Osteocyte (in vitro differentiated cells): ENCODE measurements around the gene TMEM161B. TPM values are rescaled to one million over a fixed set of nuclear protein-coding genes. Genes with fewer than 3 reads are reported as not detected.
"Not testable (repeated sequence)": the region's sequence is repeated elsewhere in the genome, so short reads cannot be mapped to it uniquely, and the experiment has no call there.

Experiments used
- DNase-seq: peaks from one replicate; pipeline ENCODE4 v3.0.0; 2021; ENCODE audit warnings: mixed read lengths; ENCODE audit not compliant: unreplicated experiment; ENCODE audit errors: extremely low spot score
- H3K27ac Mint-ChIP-seq: one replicate; pipeline ENCODE4 v1.8.0; 2021; ENCODE audit warnings: mild to moderate bottlenecking, mixed read lengths; ENCODE audit not compliant: unreplicated experiment
- H3K27me3 Mint-ChIP-seq: one replicate; pipeline ENCODE4 v1.8.0; 2021; ENCODE audit warnings: mixed read lengths; ENCODE audit not compliant: unreplicated experiment
- H3K36me3 Mint-ChIP-seq: one replicate; pipeline ENCODE4 v1.8.0; 2021; ENCODE audit warnings: mixed read lengths; ENCODE audit not compliant: unreplicated experiment
- H3K4me1 Mint-ChIP-seq: one replicate; pipeline ENCODE4 v1.8.0; 2021; ENCODE audit warnings: mixed read lengths; ENCODE audit not compliant: unreplicated experiment
- H3K4me3 Mint-ChIP-seq: one replicate; pipeline ENCODE4 v1.8.0; 2021; ENCODE audit warnings: mild to moderate bottlenecking, moderate library complexity, mixed read lengths; ENCODE audit not compliant: unreplicated experiment
- H3K9me3 Mint-ChIP-seq: one replicate; pipeline ENCODE4 v1.8.0; 2021; ENCODE audit warnings: mixed read lengths; ENCODE audit not compliant: unreplicated experiment
- CTCF ChIP-seq: fragments of 200-600 bp; sonication (generic); IDR thresholded peaks from 2 replicates; pipeline ENCODE4 v1.5.0; 2021; ENCODE audit warnings: antibody characterized with exemption, mild to moderate bottlenecking, moderate library complexity
- total RNA-seq: library from RNA; stranded (reverse); gene quantifications from 2 replicates; pipeline ENCODE4 v1.2.1, GENCODE V29; 2021

TMEM161B gene
- total RNA-seq, 1 donor from 2014 or later, result 11.3 TPM

GRCh38 chr5:88207575-88207974, 61.1 kb downstream of the TMEM161B start:
- DNase-seq, result no peak
- no peaks in the 10 kb centered on the region for H3K9me3 Mint-ChIP-seq
- H3K4me3 Mint-ChIP-seq, result no peak overlapping the region
- peaks cover 26% of the 10 kb centered on the region for H3K36me3 Mint-ChIP-seq
- no peaks in the 10 kb centered on the region for H3K4me1 Mint-ChIP-seq
- TF ChIP-seq CTCF, result no peak
- no peak overlapping the region for H3K27ac Mint-ChIP-seq
- no peaks in the 10 kb centered on the region for H3K27me3 Mint-ChIP-seq

- H3K27ac Mint-ChIP-seq, result no peak overlapping the region
- no peak for DNase-seq
These were observed 64.5 kb downstream of the TMEM161B start for GRCh38 chr5:88203981-88204750.

GRCh38 chr5:88195636-88196035, 73.0 kb downstream of the TMEM161B start:
- peaks cover 16% of the 10 kb centered on the region for H3K9me3 Mint-ChIP-seq
- H3K27me3 Mint-ChIP-seq, result no peaks in the 10 kb centered on the region
- no peak overlapping the region for H3K4me3 Mint-ChIP-seq
- TF ChIP-seq CTCF, result no peak
- no peak overlapping the region for H3K27ac Mint-ChIP-seq
- peaks cover 33% of the 10 kb centered on the region for H3K36me3 Mint-ChIP-seq
- no peaks in the 10 kb centered on the region for H3K4me1 Mint-ChIP-seq
- DNase-seq, result no peak

More at GRCh38 chr5:88203981-88204750, 64.5 kb downstream of the TMEM161B start:
- Mint-ChIP-seq H3K4me3 (no peak overlapping the region), H3K4me1 (no peaks in the 10 kb centered on the region), H3K9me3 (no peaks in the 10 kb centered on the region), H3K27me3 (no peaks in the 10 kb centered on the region), H3K36me3 (peaks cover 26% of the 10 kb centered on the region)
- TF ChIP-seq CTCF, result no peak

GRCh38 chr5:88193896-88194295, 74.7 kb downstream of the TMEM161B start:
- TF ChIP-seq CTCF, result no peak
- no peak for DNase-seq
- Mint-ChIP-seq H3K36me3 (peaks cover 44% of the 10 kb centered on the region), H3K27ac (no peak overlapping the region), H3K4me1 (no peaks in the 10 kb centered on the region), H3K4me3 (no peak overlapping the region), H3K9me3 (peaks cover 24% of the 10 kb centered on the region), H3K27me3 (no peaks in the 10 kb centered on the region)

DNA sequence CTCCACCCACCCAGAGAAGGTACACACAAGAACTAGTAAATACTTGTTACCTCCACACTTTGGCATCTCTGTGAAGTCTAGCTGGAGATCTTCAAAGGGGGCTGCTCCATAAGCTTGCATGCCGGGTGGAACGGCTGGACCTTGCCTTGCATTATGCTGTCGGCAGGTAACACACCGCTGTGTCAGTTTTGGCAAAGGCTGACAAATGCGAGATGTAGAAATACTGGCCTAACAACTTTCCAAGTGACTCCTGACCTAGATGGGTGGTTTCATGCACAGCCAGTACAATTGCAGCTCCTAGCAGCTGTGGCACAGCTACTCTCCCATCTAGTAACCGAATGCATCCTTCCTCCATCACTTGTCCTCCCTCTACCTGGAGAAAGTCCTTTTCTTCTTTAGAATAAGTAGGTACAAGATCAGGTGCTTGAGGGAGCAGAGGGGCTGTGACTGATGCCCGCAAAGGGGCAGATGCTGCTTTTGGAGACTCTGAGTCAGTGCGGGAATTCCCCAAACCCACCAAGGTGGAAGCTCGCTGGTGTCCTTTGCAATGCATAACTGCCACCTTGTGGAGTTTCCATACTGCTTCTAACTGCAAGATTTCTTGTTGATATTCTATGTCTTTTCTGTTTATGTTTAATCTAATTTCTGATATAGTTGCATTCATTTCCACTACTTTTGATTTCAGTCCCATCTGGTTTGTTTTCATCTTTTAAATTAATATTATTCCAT, 78.4 kb downstream of the TMEM161B start:
- TF ChIP-seq CTCF, result no peak
- Mint-ChIP-seq H3K9me3 (peaks cover 34% of the 10 kb centered on the region), H3K4me3 (no peak overlapping the region), H3K27me3 (no peaks in the 10 kb centered on the region), H3K27ac (no peak overlapping the region), H3K36me3 (peaks cover 59% of the 10 kb centered on the region), H3K4me1 (no peaks in the 10 kb centered on the region)
- no peak for DNase-seq

DNA sequence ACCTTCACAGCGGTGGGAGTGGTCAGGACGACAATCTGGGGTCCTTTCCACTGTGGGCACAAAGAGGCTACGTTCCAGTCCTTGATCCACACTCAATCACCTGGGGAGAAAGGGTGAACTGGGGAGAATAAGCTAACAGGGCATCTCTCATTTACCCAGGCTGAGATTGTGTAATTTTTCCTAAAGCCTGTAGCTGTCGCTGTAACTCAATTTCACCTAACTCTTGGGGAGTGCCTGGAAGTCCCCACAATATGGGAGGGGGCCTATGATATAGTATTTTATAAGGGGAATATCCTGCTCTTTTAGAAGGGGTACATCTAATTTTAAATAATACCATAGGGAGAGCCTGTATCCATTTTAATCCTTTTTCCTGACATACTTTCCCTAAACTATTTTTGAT, 79.2 kb downstream of the TMEM161B start:
- H3K4me1 Mint-ChIP-seq, H3K4me3 Mint-ChIP-seq, H3K27me3 Mint-ChIP-seq, H3K27ac Mint-ChIP-seq, DNase-seq: not testable (repeated sequence)
- Mint-ChIP-seq H3K36me3 (peaks cover 56% of the 10 kb centered on the region), H3K9me3 (peaks cover 33% of the 10 kb centered on the region)
